ENCODE measurements around the gene MAGI2. TPM values are rescaled to one million over a fixed set of nuclear protein-coding genes. Genes with fewer than 3 reads are reported as not detected.

MAGI2 gene
- total RNA-seq, 2 experiments from 2014 or later, result 0.14 to 0.19 TPM

GRCh38 chr7:77985974-77986339, 1467.5 kb downstream of the MAGI2 start:
- no peaks in the 10 kb centered on the region for H3K4me1 Mint-ChIP-seq
- no peak overlapping the region for H3K4me3 Mint-ChIP-seq
- no peaks in the 10 kb centered on the region for H3K36me3 Mint-ChIP-seq
- no peak overlapping the region for H3K27ac Mint-ChIP-seq
- ATAC-seq (ENCODE audit: low read depth) (no peak), DNase-seq (no peak)
- no peaks in the 10 kb centered on the region for H3K9me3 Mint-ChIP-seq
- H3K27me3 Mint-ChIP-seq, result peaks cover 5% of the 10 kb centered on the region
- POLR2A ChIA-PET, result no interaction called here

GRCh38 chr7:77985232-77985973, 1468.1 kb downstream of the MAGI2 start:
- no peak overlapping the region for H3K27ac Mint-ChIP-seq
- no peaks in the 10 kb centered on the region for H3K9me3 Mint-ChIP-seq
- H3K4me3 Mint-ChIP-seq, result no peak overlapping the region
- H3K4me1 Mint-ChIP-seq, result no peaks in the 10 kb centered on the region
- POLR2A ChIA-PET, result no interaction called here
- peaks cover 7% of the 10 kb centered on the region for H3K27me3 Mint-ChIP-seq
- no peak for ATAC-seq (ENCODE audit: low read depth)
- no peaks in the 10 kb centered on the region for H3K36me3 Mint-ChIP-seq
- no peak for DNase-seq

- no peak overlapping the region for H3K4me3 Mint-ChIP-seq
- ATAC-seq (ENCODE audit: low read depth), result no peak
- no peak overlapping the region for H3K27ac Mint-ChIP-seq
- no peaks in the 10 kb centered on the region for H3K36me3 Mint-ChIP-seq
- POLR2A ChIA-PET, result no interaction called here
- H3K27me3 Mint-ChIP-seq, result peaks cover 7% of the 10 kb centered on the region
- H3K9me3 Mint-ChIP-seq, result no peaks in the 10 kb centered on the region
- no peaks in the 10 kb centered on the region for H3K4me1 Mint-ChIP-seq
- no peak for DNase-seq
Measured at GRCh38 chr7:77983973-77984372, 1469.5 kb downstream of the MAGI2 start.

- Mint-ChIP-seq H3K4me1 (no peaks in the 10 kb centered on the region), H3K36me3 (no peaks in the 10 kb centered on the region), H3K27ac (no peak overlapping the region), H3K4me3 (no peak overlapping the region), H3K27me3 (peaks cover 4% of the 10 kb centered on the region), H3K9me3 (no peaks in the 10 kb centered on the region)
- POLR2A ChIA-PET, result no interaction called here
- ATAC-seq (ENCODE audit: low read depth), result no peak
- DNase-seq, result no peak
Measured at GRCh38 chr7:77982926-77983550, 1470.4 kb downstream of the MAGI2 start.

GRCh38 chr7:77980087-77980713, 1473.3 kb downstream of the MAGI2 start:
- POLR2A ChIA-PET, result no interaction called here
- no peak for DNase-seq
- Mint-ChIP-seq H3K4me1 (peaks cover 3% of the 10 kb centered on the region), H3K27me3 (peaks cover 2% of the 10 kb centered on the region), H3K9me3 (no peaks in the 10 kb centered on the region), H3K4me3 (no peak overlapping the region), H3K27ac (no peak overlapping the region), H3K36me3 (no peaks in the 10 kb centered on the region)
- ATAC-seq (ENCODE audit: low read depth), result no peak

GRCh38 chr7:77979219-77979618, 1474.2 kb downstream of the MAGI2 start:
- Mint-ChIP-seq H3K9me3 (no peaks in the 10 kb centered on the region), H3K4me1 (peaks cover 3% of the 10 kb centered on the region), H3K4me3 (no peak overlapping the region), H3K27ac (no peak overlapping the region), H3K27me3 (peaks cover 2% of the 10 kb centered on the region), H3K36me3 (no peaks in the 10 kb centered on the region)
- no peak for DNase-seq
- POLR2A ChIA-PET, result no interaction called here
- ATAC-seq (ENCODE audit: low read depth), result no peak

- Mint-ChIP-seq H3K27me3 (peaks cover 2% of the 10 kb centered on the region), H3K4me3 (no peak overlapping the region), H3K27ac (no peak overlapping the region), H3K36me3 (no peaks in the 10 kb centered on the region), H3K4me1 (peaks cover 3% of the 10 kb centered on the region), H3K9me3 (no peaks in the 10 kb centered on the region)
- no peak for DNase-seq
- POLR2A ChIA-PET, result no interaction called here
- ATAC-seq (ENCODE audit: low read depth), result no peak
Measured at GRCh38 chr7:77975672-77976480, 1477.6 kb downstream of the MAGI2 start.

- POLR2A ChIA-PET, result no interaction called here
- no peak for ATAC-seq (ENCODE audit: low read depth)
- H3K27ac Mint-ChIP-seq, result no peak overlapping the region
- no peaks in the 10 kb centered on the region for H3K27me3 Mint-ChIP-seq
- no peak overlapping the region for H3K4me3 Mint-ChIP-seq
- peaks cover 3% of the 10 kb centered on the region for H3K4me1 Mint-ChIP-seq
- no peaks in the 10 kb centered on the region for H3K9me3 Mint-ChIP-seq
- no peaks in the 10 kb centered on the region for H3K36me3 Mint-ChIP-seq
- DNase-seq, result no peak
Measured at GRCh38 chr7:77971726-77972125, 1481.7 kb downstream of the MAGI2 start.

- POLR2A ChIA-PET, result no interaction called here
- H3K4me1 Mint-ChIP-seq, result no peaks in the 10 kb centered on the region
- DNase-seq (no peak), ATAC-seq (ENCODE audit: low read depth) (no peak)
- no peak overlapping the region for H3K4me3 Mint-ChIP-seq
- peaks cover 2% of the 10 kb centered on the region for H3K27me3 Mint-ChIP-seq
- H3K9me3 Mint-ChIP-seq, result no peaks in the 10 kb centered on the region
- no peak overlapping the region for H3K27ac Mint-ChIP-seq
- H3K36me3 Mint-ChIP-seq, result no peaks in the 10 kb centered on the region
Measured at GRCh38 chr7:77967429-77967828, 1486.0 kb downstream of the MAGI2 start.

Measured in activated naive CD8-positive, alpha-beta T cell treated with anti-CD3 and anti-CD28 coated beads, Interleukin-2, amount 10 ng/mL, durations not matched to agents 7 days and 5 days (primary cell).